Hepatocyte (in vitro differentiated cells): ENCODE results near the gene MYZAP. TPM values are rescaled to one million over a fixed set of nuclear protein-coding genes. Genes with fewer than 3 reads are reported as not detected.

ENCODE experiments used
- DNase-seq: peaks from one replicate; pipeline ENCODE4 v3.0.0-alpha.2; 2016; ENCODE audit warnings: low spot score
- H2AFZ ChIP-seq: fragments of 200-600 bp; sonication (generic); 2 replicates; pipeline ENCODE4 v1.6.0; 2016; ENCODE audit warnings: antibody characterized with exemption, mild to moderate bottlenecking
- H3K27ac ChIP-seq: fragments of 200-600 bp; sonication (generic); 2 replicates; pipeline ENCODE4 v1.5.1; 2016; ENCODE audit warnings: mild to moderate bottlenecking
- H3K27me3 ChIP-seq: fragments of 200-600 bp; sonication (generic); 2 replicates; pipeline ENCODE4 v1.6.1; 2016
- H3K36me3 ChIP-seq: fragments of 200-600 bp; sonication (generic); replicated peaks from 2 replicates; pipeline ENCODE4 v1.5.1; 2016; ENCODE audit warnings: low read depth; ENCODE audit not compliant: insufficient read depth
- H3K4me1 ChIP-seq: fragments of 200-600 bp; sonication (generic); 2 replicates; pipeline ENCODE4 v1.5.1; 2016; ENCODE audit warnings: mild to moderate bottlenecking, moderate library complexity; ENCODE audit not compliant: insufficient read depth
- H3K4me2 ChIP-seq: fragments of 200-600 bp; sonication (generic); 2 replicates; pipeline ENCODE4 v1.6.0; 2016
- H3K4me3 ChIP-seq: fragments of 200-600 bp; sonication (generic); 2 replicates; pipeline ENCODE4 v1.5.1; 2016; ENCODE audit warnings: mild to moderate bottlenecking
- H3K79me2 ChIP-seq: fragments of 200-600 bp; sonication (generic); 2 replicates; pipeline ENCODE4 v1.6.0; 2017; ENCODE audit warnings: mild to moderate bottlenecking
- H3K9me2 ChIP-seq: fragments of 200-600 bp; sonication (generic); replicated peaks from 2 replicates; pipeline ENCODE4 v1.6.0; 2017; ENCODE audit warnings: mild to moderate bottlenecking; ENCODE audit not compliant: insufficient read depth
- H3K9me3 ChIP-seq: fragments of 200-600 bp; sonication (generic); 2 replicates; pipeline ENCODE4 v1.5.1; 2016; ENCODE audit warnings: low read depth, mild to moderate bottlenecking
- H4K20me1 ChIP-seq: fragments of 200-600 bp; sonication (generic); 2 replicates; pipeline ENCODE4 v1.6.0; 2016; ENCODE audit warnings: mild to moderate bottlenecking; ENCODE audit not compliant: insufficient read depth, poor library complexity, severe bottlenecking
- CTCF ChIP-seq: fragments of 200-600 bp; sonication (generic); IDR thresholded peaks from 2 replicates; pipeline ENCODE4 v1.5.1; 2016; ENCODE audit warnings: antibody characterized with exemption, mild to moderate bottlenecking; ENCODE audit not compliant: poor library complexity
- EZH2 ChIP-seq: fragments of 200-600 bp; sonication (generic); IDR thresholded peaks from 2 replicates; pipeline ENCODE4 v1.6.1; 2016; ENCODE audit warnings: antibody characterized with exemption, mild to moderate bottlenecking, borderline replicate concordance
- EZH2phosphoT487 ChIP-seq: fragments of 200-600 bp; sonication (generic); IDR thresholded peaks from one replicate; pipeline ENCODE4 v1.6.1; 2018; ENCODE audit warnings: antibody characterized with exemption, mild to moderate bottlenecking, low read depth, moderate library complexity; ENCODE audit not compliant: unreplicated experiment, severe bottlenecking
- WGBS: methylation state at CpG from one replicate; pipeline ENCODE4 v1.1.6; 2016; ENCODE audit warnings: low lambda C conversion rate; ENCODE audit errors: missing lambda C conversion rate; 5-methylcytosine and 5-hydroxymethylcytosine counted together
- polyA plus RNA-seq: library from polyadenylated mRNA; unstranded; fragments of >200 nt; fragmentation: Nextera tagmentation; extraction: Ambion mirVana; gene quantifications from 2 replicates; pipeline ENCODE4 v1.2.1, GENCODE V29; 2016
- total RNA-seq: library from RNA; depleted of rRNA; stranded (reverse); fragments of >200 nt; gene quantifications from 2 replicates; pipeline ENCODE4 v1.2.3, GENCODE V29; 2014

Gene MYZAP
- total and polyA plus RNA-seq, 2 experiments from 2014 or later: 12.0 to 15.5 TPM

- Histone ChIP-seq H3K27ac (peak overlapping the region; percentile 96), H3K4me2 (no peak overlapping the region)
Observed at GRCh38 chr15:57606816-57607215, 15.1 kb downstream of the MYZAP start.

GRCh38 chr15:57607570-57608000 lies 15.9 kb downstream of the MYZAP start:
- H2AFZ ChIP-seq: no peak overlapping the region
- peak; percentile 85 for DNase-seq
- no peak for TF ChIP-seq CTCF
- no peak for TF ChIP-seq EZH2
- no peak for TF ChIP-seq EZH2phosphoT487

More at GRCh38 chr15:57606816-57607215, 15.1 kb downstream of the MYZAP start:
- H3K36me3 ChIP-seq: no peaks in the 10 kb centered on the region
- H3K4me1 ChIP-seq: peaks cover 42% of the 10 kb centered on the region
- no peak for DNase-seq
- no peaks in the 10 kb centered on the region for H3K9me2 ChIP-seq
- H3K9me3 ChIP-seq: no peaks in the 10 kb centered on the region
- H3K4me3 ChIP-seq: no peak overlapping the region
- no peak overlapping the region for H2AFZ ChIP-seq
- H3K79me2 ChIP-seq: peaks cover 34% of the 10 kb centered on the region
- H3K27me3 ChIP-seq: no peaks in the 10 kb centered on the region
- H4K20me1 ChIP-seq: no peaks in the 10 kb centered on the region
- 83% methylated on average over 1 of the region's 1 CpG for WGBS
- TF ChIP-seq CTCF (no peak), EZH2phosphoT487 (no peak), EZH2 (no peak)

GRCh38 chr15:57609805-57610529 lies 18.3 kb downstream of the MYZAP start:
- H3K4me1 ChIP-seq: peaks cover 59% of the 10 kb centered on the region
- TF ChIP-seq EZH2phosphoT487: no peak
- TF ChIP-seq CTCF: no peak
- 26% methylated on average over 10 of the region's 10 CpGs for WGBS
- H3K36me3 ChIP-seq: no peaks in the 10 kb centered on the region
- no peaks in the 10 kb centered on the region for H3K9me3 ChIP-seq
- no peaks in the 10 kb centered on the region for H3K27me3 ChIP-seq
- no peak overlapping the region for H3K4me3 ChIP-seq
- no peaks in the 10 kb centered on the region for H3K9me2 ChIP-seq
- H3K79me2 ChIP-seq: peaks cover 18% of the 10 kb centered on the region
- peak overlapping the region; percentile 96 for H3K27ac ChIP-seq
- no peak overlapping the region for H2AFZ ChIP-seq
- peak; percentile 89 for DNase-seq
- H3K4me2 ChIP-seq: peak overlapping the region; percentile 52
- H4K20me1 ChIP-seq: no peaks in the 10 kb centered on the region

More at GRCh38 chr15:57607570-57608000, 15.9 kb downstream of the MYZAP start:
- no peaks in the 10 kb centered on the region for H3K36me3 ChIP-seq
- peak overlapping the region; percentile 96 for H3K27ac ChIP-seq
- no peaks in the 10 kb centered on the region for H3K9me2 ChIP-seq
- no peak overlapping the region for H3K4me2 ChIP-seq
- H3K27me3 ChIP-seq: no peaks in the 10 kb centered on the region
- H3K9me3 ChIP-seq: no peaks in the 10 kb centered on the region
- H3K4me1 ChIP-seq: peaks cover 50% of the 10 kb centered on the region
- 78% methylated on average over 3 of the region's 3 CpGs for WGBS
- peaks cover 29% of the 10 kb centered on the region for H3K79me2 ChIP-seq
- H3K4me3 ChIP-seq: no peak overlapping the region
- H4K20me1 ChIP-seq: no peaks in the 10 kb centered on the region
